ENCODE data around the gene PRDX3.

DNA sequence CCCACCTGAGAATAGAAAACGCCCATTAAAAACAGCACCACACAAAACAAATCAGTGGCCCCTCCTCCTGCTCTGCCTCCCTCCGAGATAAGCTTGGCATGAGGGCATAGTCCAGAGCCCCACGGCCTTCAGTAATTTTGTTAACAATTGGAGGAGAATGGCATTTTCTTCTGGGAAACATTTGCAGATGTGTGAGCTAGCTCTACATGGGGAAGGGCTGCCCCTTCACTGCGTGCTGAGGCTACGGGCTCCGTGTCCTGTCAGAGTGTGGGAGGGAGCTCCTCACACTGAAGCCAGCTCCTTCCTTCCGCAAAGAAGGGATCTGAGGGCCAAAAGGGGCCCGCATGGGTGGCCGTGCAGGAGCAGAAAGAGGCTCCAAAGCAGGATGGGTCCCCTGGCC is 43.9 kb upstream of the PRDX3 start:
- TF ChIP-seq, protein P1, sequence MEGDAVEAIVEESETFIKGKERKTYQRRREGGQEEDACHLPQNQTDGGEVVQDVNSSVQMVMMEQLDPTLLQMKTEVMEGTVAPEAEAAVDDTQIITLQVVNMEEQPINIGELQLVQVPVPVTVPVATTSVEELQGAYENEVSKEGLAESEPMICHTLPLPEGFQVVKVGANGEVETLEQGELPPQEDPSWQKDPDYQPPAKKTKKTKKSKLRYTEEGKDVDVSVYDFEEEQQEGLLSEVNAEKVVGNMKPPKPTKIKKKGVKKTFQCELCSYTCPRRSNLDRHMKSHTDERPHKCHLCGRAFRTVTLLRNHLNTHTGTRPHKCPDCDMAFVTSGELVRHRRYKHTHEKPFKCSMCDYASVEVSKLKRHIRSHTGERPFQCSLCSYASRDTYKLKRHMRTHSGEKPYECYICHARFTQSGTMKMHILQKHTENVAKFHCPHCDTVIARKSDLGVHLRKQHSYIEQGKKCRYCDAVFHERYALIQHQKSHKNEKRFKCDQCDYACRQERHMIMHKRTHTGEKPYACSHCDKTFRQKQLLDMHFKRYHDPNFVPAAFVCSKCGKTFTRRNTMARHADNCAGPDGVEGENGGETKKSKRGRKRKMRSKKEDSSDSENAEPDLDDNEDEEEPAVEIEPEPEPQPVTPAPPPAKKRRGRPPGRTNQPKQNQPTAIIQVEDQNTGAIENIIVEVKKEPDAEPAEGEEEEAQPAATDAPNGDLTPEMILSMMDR (IDR thresholded peaks at IDR 0.05; ENCODE audit: borderline replicate concordance, extremely low read depth, low read length, poor library complexity, severe bottlenecking): no peak
- no peak for TF ChIP-seq EZH2 (IDR thresholded peaks at IDR 0.05; ENCODE audit: borderline replicate concordance, low read depth, low read length, severe bottlenecking)
